Upper lobe of right lung (tissue), 1 donor: Measurements from ENCODE around the gene DES. TPM values are rescaled to one million over a fixed set of nuclear protein-coding genes. Genes with fewer than 3 reads are reported as not detected.

Experiments
- ATAC-seq: fragments of 200-7000 bp; cut with Tn5 transposase; one replicate; pipeline ENCODE4 v1.9.1; 2020; ENCODE audit warnings: mild to moderate bottlenecking, moderate library complexity
- DNase-seq: peaks from one replicate; pipeline ENCODE4 v3.0.0-alpha.2; 2020
- H3K27ac ChIP-seq: fragments of 200-600 bp; one replicate; pipeline ENCODE4 v1.8.0; 2022
- H3K27me3 ChIP-seq: fragments of 200-600 bp; one replicate; pipeline ENCODE4 v1.8.0; 2022; ENCODE audit warnings: mild to moderate bottlenecking
- H3K36me3 ChIP-seq: fragments of 200-600 bp; one replicate; pipeline ENCODE4 v1.8.0; 2022
- H3K4me1 ChIP-seq: fragments of 200-600 bp; one replicate; pipeline ENCODE4 v1.8.0; 2022
- H3K4me3 ChIP-seq: fragments of 200-600 bp; one replicate; pipeline ENCODE4 v1.8.0; 2022; ENCODE audit warnings: mild to moderate bottlenecking
- H3K9me3 ChIP-seq: fragments of 200-600 bp; one replicate; pipeline ENCODE4 v1.8.0; 2022
- intact Hi-C: fragments of 100-400 bp; cut with DNase I; formaldehyde crosslinking; loops from one replicate; pipeline ENCODE4 v1.11.0; 2022
- total RNA-seq: library from RNA; stranded (reverse); fragmentation: NEBNext Ultra II Directional; extraction: Animal tissue kit (Norgen Biotek cat#: 25700); gene quantifications from one replicate; pipeline ENCODE4 v1.2.1, GENCODE V29; 2021
- TF ChIP-seq, protein P1 (sequence below): fragments of 200-600 bp; IDR thresholded peaks from one replicate; pipeline ENCODE4 v1.8.0; 2022; ENCODE audit warnings: antibody characterized with exemption
- donor health status: DM: no; HTN: yes; CAD: no; lungs with severe emphysema.

The DES gene
- total RNA-seq, 1 donor from 2014 or later, result 59.4 TPM

DNA sequence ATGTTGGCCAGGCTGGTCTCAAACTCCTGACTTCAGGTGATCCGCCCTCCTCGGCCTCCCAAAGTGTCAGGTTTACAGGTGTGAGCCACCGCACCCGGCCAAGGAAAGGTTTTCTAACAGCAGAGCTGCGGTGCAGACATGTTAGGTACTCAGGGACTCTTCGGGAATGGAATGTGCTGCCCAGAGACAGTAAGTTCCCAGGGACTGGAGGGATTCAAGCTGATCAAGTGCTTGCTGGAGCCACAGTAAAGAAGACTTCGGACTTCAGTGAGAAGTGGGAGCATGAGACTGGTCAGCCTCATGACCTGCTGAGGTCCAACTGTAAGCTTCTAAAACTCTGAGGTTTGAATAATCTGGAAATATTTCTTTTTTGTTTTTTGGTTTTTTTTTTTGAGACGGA lies 7.8 kb upstream of the DES start:
- TF ChIP-seq, protein P1, sequence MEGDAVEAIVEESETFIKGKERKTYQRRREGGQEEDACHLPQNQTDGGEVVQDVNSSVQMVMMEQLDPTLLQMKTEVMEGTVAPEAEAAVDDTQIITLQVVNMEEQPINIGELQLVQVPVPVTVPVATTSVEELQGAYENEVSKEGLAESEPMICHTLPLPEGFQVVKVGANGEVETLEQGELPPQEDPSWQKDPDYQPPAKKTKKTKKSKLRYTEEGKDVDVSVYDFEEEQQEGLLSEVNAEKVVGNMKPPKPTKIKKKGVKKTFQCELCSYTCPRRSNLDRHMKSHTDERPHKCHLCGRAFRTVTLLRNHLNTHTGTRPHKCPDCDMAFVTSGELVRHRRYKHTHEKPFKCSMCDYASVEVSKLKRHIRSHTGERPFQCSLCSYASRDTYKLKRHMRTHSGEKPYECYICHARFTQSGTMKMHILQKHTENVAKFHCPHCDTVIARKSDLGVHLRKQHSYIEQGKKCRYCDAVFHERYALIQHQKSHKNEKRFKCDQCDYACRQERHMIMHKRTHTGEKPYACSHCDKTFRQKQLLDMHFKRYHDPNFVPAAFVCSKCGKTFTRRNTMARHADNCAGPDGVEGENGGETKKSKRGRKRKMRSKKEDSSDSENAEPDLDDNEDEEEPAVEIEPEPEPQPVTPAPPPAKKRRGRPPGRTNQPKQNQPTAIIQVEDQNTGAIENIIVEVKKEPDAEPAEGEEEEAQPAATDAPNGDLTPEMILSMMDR, result no peak
- H3K27ac ChIP-seq, result no peak overlapping the region
- no peaks in the 10 kb centered on the region for H3K4me1 ChIP-seq
- no peak overlapping the region for H3K4me3 ChIP-seq
- no peak for ATAC-seq
- H3K27me3 ChIP-seq, result peaks cover 15% of the 10 kb centered on the region
- no peak for DNase-seq
- no peaks in the 10 kb centered on the region for H3K9me3 ChIP-seq
- H3K36me3 ChIP-seq, result no peaks in the 10 kb centered on the region
- intact Hi-C loops, result no loop called here

DNA sequence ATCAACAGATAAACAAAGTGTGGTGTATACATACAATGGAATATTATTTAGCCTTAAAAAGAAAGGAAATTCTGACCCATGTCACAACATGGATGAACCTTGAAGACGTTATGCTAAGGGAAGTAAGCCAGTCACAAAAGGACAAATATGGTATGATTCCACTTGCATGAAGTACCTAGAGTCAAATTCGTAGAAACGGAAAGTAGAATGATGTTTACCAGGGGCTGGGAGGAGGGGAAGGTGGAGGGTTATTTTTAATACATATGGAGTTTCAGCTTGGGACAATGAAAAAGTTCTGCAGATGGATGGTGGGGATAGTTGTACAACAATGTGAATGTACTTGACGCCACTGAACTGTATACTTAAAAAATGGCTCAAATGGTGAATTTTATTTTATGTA lies 3.3 kb upstream of the DES start:
- Histone ChIP-seq H3K36me3 (no peaks in the 10 kb centered on the region), H3K27me3 (peaks cover 35% of the 10 kb centered on the region), H3K27ac (no peak overlapping the region), H3K4me1 (no peaks in the 10 kb centered on the region), H3K9me3 (no peaks in the 10 kb centered on the region), H3K4me3 (no peak overlapping the region)
- DNase-seq (no peak), ATAC-seq (no peak)
- intact Hi-C loops, result no loop called here
- TF ChIP-seq, protein P1, result no peak

DNA sequence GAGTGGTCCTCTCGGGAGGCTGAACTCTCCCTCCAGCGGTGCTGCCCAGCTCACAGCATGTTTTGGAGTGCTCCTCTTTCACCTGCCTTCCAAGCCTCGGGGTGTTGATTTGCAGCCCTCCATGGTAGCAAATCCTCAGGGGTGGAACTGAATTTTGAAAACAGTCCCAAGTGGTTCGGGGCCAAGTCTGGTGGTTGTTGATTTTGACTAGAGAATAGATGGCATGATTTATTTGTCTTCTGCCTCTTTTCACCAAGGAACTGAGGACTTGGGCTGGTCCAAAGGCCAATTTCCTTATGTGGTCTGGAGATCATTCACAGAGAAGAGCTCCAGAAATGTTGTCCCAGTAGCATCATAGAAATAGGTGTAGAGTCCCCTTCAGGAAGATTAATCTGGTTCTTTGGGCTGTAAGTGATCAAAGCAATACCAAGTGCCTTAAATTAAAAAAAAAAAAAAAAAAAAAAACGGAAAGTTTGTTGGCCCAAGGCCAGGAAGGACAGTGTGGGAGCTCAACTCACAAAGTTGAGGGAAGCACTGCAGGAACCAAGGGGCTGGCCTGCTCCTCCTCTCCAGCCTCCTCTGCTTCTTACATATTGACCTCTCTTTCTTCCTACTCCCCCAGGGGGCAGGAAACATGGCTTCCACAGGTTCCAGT lies 2.5 kb upstream of the DES start:
- Histone ChIP-seq H3K4me1 (no peaks in the 10 kb centered on the region), H3K4me3 (no peak overlapping the region), H3K9me3 (no peaks in the 10 kb centered on the region), H3K27ac (no peak overlapping the region), H3K36me3 (no peaks in the 10 kb centered on the region), H3K27me3 (peaks cover 35% of the 10 kb centered on the region)
- DNase-seq (no peak), ATAC-seq (no peak)
- TF ChIP-seq, protein P1, result no peak
- intact Hi-C loops, result no loop called here

DNA sequence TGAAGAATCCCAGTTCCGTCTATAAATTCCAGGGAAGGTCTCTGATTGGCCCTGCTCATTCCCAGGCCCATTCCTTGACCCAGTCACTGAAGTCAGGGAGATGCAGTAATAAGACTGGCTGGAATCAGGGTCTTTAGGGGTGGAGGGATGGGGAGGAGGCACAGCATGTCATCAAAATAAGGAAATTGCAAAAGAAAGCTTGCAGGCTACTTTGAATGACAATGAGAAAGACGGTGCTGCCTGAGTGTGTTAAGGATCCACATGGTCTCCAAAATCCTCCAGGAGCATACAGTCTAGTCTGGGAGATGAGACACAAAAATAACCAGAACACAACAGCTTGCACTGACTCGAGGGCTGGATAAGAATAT lies 2.0 kb upstream of the DES start:
- TF ChIP-seq, protein P1, result no peak
- DNase-seq (no peak), ATAC-seq (no peak)
- no peak overlapping the region for H3K27ac ChIP-seq
- no peaks in the 10 kb centered on the region for H3K36me3 ChIP-seq
- H3K27me3 ChIP-seq, result peaks cover 35% of the 10 kb centered on the region
- H3K4me3 ChIP-seq, result no peak overlapping the region
- intact Hi-C loops, result no loop called here
- no peaks in the 10 kb centered on the region for H3K9me3 ChIP-seq
- no peaks in the 10 kb centered on the region for H3K4me1 ChIP-seq

DNA sequence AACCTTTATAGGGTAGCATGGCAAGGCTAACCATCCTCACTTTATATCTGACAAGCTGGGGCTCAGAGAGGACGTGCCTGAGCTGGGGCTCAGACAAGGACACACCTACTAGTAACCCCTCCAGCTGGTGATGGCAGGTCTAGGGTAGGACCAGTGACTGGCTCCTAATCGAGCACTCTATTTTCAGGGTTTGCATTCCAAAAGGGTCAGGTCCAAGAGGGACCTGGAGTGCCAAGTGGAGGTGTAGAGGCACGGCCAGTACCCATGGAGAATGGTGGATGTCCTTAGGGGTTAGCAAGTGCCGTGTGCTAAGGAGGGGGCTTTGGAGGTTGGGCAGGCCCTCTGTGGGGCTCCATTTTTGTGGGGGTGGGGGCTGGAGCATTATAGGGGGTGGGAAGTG lies 1.2 kb upstream of the DES start:
- Histone ChIP-seq H3K4me1 (no peaks in the 10 kb centered on the region), H3K27ac (no peak overlapping the region), H3K27me3 (peaks cover 35% of the 10 kb centered on the region), H3K36me3 (no peaks in the 10 kb centered on the region), H3K4me3 (no peak overlapping the region), H3K9me3 (no peaks in the 10 kb centered on the region)
- intact Hi-C loops, result no loop called here
- no peak for ATAC-seq
- TF ChIP-seq, protein P1, result no peak
- DNase-seq, result no peak

DNA sequence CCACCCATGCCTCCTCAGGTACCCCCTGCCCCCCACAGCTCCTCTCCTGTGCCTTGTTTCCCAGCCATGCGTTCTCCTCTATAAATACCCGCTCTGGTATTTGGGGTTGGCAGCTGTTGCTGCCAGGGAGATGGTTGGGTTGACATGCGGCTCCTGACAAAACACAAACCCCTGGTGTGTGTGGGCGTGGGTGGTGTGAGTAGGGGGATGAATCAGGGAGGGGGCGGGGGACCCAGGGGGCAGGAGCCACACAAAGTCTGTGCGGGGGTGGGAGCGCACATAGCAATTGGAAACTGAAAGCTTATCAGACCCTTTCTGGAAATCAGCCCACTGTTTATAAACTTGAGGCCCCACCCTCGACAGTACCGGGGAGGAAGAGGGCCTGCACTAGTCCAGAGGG lies 803 bp upstream of the DES start:
- intact Hi-C loops, result no loop called here
- TF ChIP-seq, protein P1, result no peak
- Histone ChIP-seq H3K27me3 (peaks cover 35% of the 10 kb centered on the region), H3K4me3 (no peak overlapping the region), H3K27ac (no peak overlapping the region), H3K36me3 (no peaks in the 10 kb centered on the region), H3K9me3 (no peaks in the 10 kb centered on the region), H3K4me1 (no peaks in the 10 kb centered on the region)
- no peak for ATAC-seq
- DNase-seq, result no peak
